ENCODE measurements around the gene WNT3. TPM values are rescaled to one million over a fixed set of nuclear protein-coding genes. Genes with fewer than 3 reads are reported as not detected.

WNT3 gene
- total and polyA plus RNA-seq, 8 donors: 0.24 to 0.72 (median 0.38) TPM

- peaks cover 0 to 10% (median 0%) of the 10 kb centered on the region in 3 donors for H3K4me1 ChIP-seq
- TF ChIP-seq CTCF (IDR thresholded peaks at IDR 0.05): peak; percentile 22 to 51 (median 39)
- H3K27me3 ChIP-seq: peaks cover 0 to 20% (median 4%) of the 10 kb centered on the region in 4 donors
- ATAC-seq (peak in 3 of 4 donors; percentile 42 to 64 (median 56)), DNase-seq (peak in 2 of 6 donors; percentile 25 to 80), FAIRE-seq (no peak)
- H3K27ac ChIP-seq: no peak overlapping the region
- no peaks in the 10 kb centered on the region for H3K9me3 ChIP-seq
- WGBS, 2 donors: 17 to 20% methylated on average over 35 of the region's 35 CpGs
- intact Hi-C loops (cut with DNase I): no loop called here
- H3K36me3 ChIP-seq: no peaks in the 10 kb centered on the region
- H3K4me3 ChIP-seq: no peak overlapping the region
Observed at GRCh38 chr17:46822388-46822921, 4.0 kb upstream of the WNT3 start.

GRCh38 chr17:46821482-46822387 lies 3.2 kb upstream of the WNT3 start:
- Histone ChIP-seq H3K9me3 (no peaks in the 10 kb centered on the region), H3K27me3 (peaks cover 0 to 20% (median 4%) of the 10 kb centered on the region in 4 donors), H3K4me3 (no peak overlapping the region), H3K27ac (no peak overlapping the region), H3K4me1 (peaks cover 0 to 10% (median 0%) of the 10 kb centered on the region in 3 donors), H3K36me3 (no peaks in the 10 kb centered on the region)
- FAIRE-seq: no peak
- DNase-seq: no peak
- WGBS, 2 donors: 40 to 43% methylated on average over 31 of the region's 31 CpGs
- TF ChIP-seq CTCF (IDR thresholded peaks at IDR 0.05): no peak
- intact Hi-C loops (cut with DNase I): no loop called here
- ATAC-seq: peak in 1 of 4 donors; percentile 24

- H3K36me3 ChIP-seq: no peaks in the 10 kb centered on the region
- no peak for ATAC-seq
- H3K27me3 ChIP-seq: peaks cover 0 to 20% (median 4%) of the 10 kb centered on the region in 4 donors
- peaks cover 0 to 10% (median 0%) of the 10 kb centered on the region in 3 donors for H3K4me1 ChIP-seq
- no peak overlapping the region for H3K4me3 ChIP-seq
- 70 to 73% methylated on average over 13 of the region's 13 CpGs for WGBS, 2 donors
- FAIRE-seq: no peak
- no peak for TF ChIP-seq CTCF (IDR thresholded peaks at IDR 0.05)
- no peak overlapping the region for H3K27ac ChIP-seq
- intact Hi-C loops (cut with DNase I): no loop called here
- no peaks in the 10 kb centered on the region for H3K9me3 ChIP-seq
- no peak for DNase-seq
Observed at GRCh38 chr17:46820592-46821450, 2.3 kb upstream of the WNT3 start.

- TF ChIP-seq CTCF (IDR thresholded peaks at IDR 0.05): no peak
- FAIRE-seq (no peak), DNase-seq (no peak), ATAC-seq (no peak)
- Histone ChIP-seq H3K27me3 (peaks cover 0 to 20% (median 4%) of the 10 kb centered on the region in 4 donors), H3K4me1 (peaks cover 0 to 10% (median 0%) of the 10 kb centered on the region in 3 donors), H3K4me3 (no peak overlapping the region), H3K27ac (no peak overlapping the region), H3K9me3 (no peaks in the 10 kb centered on the region), H3K36me3 (no peaks in the 10 kb centered on the region)
- intact Hi-C loops (cut with DNase I): no loop called here
- whole genome bisulfite sequencing, 2 donors: 55 to 62% methylated on average over 20 to 24 of the region's 24 CpGs
Observed at GRCh38 chr17:46819906-46820351, 1.4 kb upstream of the WNT3 start.
